GM19467 (cell line): ENCODE data around the gene VAPA.
"Not testable (repeated sequence)": the region's sequence is repeated elsewhere in the genome, so short reads cannot be mapped to it uniquely, and the experiment has no call there.

Experiments
- ATAC-seq: cut with Tn5 transposase; IDR thresholded peaks from one replicate; pipeline ENCODE4 v1.9.1; 2021; ENCODE audit warnings: mild to moderate bottlenecking, moderate library complexity; ENCODE audit not compliant: unreplicated experiment

The VAPA gene

GRCh38 chr18:9885170-9886004 is 28.4 kb upstream of the VAPA start, which contains the start of gene TXNDC2:
TSS of gene TXNDC2 (plus strand) at chr18:9885973. CDS start at chr18:9886681, 708 bp downstream.
- no peak for ATAC-seq

GRCh38 chr18:9886005-9886348 is 27.8 kb upstream of the VAPA start:
- no peak for ATAC-seq

DNA sequence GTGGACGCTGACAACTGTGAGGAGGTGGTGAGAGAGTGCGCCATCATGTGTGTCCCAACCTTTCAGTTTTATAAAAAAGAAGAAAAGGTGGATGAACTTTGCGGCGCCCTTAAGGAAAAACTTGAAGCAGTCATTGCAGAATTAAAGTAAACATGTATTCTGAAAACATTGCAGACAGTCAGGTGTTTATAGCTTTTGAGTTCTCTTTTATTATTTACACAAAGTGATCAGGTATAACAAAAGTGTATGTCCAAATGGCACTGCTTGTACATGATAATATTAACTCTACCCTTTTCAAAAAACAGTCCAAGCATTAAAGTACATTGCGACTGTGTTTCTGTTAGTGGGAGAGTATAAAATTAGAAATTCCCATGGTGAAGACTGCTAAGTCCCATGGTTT is 25.8 kb upstream of the VAPA start:
- ATAC-seq: no peak

- no peak for ATAC-seq
Measured at GRCh38 chr18:9890196-9890595, 23.6 kb upstream of the VAPA start.

DNA sequence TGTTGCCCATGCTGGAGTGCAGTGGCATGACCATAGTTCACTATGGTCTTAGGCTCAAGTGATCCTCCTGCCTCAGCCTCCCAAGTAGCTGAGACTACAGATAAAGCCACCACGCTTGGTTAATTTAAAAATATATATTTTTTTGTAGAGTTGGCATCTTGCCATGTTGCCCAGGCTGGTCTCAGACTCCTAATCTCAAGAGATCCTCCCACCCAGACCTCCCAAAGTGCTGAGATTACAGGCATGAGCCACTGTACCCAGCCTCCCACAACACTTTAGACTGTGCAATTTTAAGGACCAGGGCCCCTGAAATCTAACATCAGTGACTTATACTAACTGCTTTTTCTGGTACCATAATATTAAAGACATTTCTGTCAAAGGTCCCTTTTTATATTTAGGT is 22.9 kb upstream of the VAPA start:
- no peak for ATAC-seq

- ATAC-seq: not testable (repeated sequence)
Measured at GRCh38 chr18:9891515-9891914, 22.3 kb upstream of the VAPA start.

- no peak for ATAC-seq
Measured at GRCh38 chr18:9894454-9895068, 19.3 kb upstream of the VAPA start.

- no peak for ATAC-seq
Measured at GRCh38 chr18:9897129-9897528, 16.7 kb upstream of the VAPA start.

DNA sequence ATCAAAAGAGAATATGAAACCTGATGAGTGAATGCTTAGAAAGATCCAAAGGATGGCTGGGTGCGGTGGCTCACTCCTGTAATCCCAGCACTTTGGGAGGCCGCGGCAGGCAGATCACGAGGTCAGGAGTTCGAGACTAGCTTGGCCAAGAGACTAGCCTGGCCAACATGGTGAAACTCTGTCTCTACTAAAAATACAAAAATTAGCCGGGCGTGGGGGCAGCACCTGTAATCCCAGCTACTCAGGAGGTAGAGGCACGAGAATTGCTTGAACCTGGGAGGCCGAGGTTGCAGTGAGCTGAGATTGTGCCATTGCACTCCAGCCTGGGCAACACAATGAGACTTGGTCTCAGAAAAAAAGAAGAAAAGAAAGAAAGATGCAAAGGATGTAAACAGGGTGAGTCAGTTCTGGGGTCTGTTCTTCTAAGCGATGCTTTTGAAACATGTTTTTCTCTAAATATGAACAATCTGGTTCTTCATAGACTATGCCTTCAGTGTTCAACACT is 16.0 kb upstream of the VAPA start:
- ATAC-seq: not testable (repeated sequence)

GRCh38 chr18:9898792-9899549 is 14.8 kb upstream of the VAPA start:
- no peak for ATAC-seq

DNA sequence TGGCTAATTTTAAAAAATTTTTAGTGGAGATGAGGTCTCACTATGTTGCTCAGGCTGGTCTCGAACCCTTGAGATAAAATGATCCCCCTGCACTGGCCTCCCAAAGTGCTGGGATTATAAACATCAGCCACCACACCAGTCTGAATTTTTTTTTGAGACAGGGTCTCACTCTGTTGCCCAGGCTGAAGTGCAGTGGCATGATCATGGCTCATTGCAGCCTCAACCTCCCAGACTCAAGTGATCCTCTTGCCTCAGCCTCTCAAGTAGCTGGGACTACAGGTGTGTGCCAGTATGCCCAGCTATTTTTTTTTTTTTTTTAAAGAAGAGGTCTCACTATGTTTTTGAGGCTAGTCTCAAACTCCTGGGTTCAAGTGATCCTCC is 14.3 kb upstream of the VAPA start:
- ATAC-seq: not testable (repeated sequence)

- no peak for ATAC-seq
Measured at GRCh38 chr18:9900699-9901098, 13.1 kb upstream of the VAPA start.

- no peak for ATAC-seq
Measured at GRCh38 chr18:9901377-9901776, 12.4 kb upstream of the VAPA start.

DNA sequence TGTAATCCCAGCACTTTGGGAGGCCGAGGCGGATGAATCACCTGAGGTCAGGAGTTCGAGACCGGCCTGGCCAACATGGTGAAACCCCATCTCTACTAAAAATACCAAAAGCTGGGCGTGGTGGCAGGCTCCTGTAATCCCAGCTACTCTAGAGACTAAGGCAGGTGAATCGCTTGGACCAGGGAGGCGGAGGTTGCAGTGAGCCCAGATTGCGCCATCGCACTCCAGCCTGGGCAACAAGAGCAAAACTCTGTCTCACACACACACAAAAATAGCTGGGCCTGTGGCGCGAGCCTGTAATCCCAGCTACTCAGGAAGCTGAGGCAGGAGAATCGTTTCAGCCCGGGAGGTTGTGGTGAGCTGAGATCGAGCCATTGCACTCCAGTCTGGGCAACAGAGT is 11.6 kb upstream of the VAPA start:
- not testable (repeated sequence) for ATAC-seq

- ATAC-seq: no peak
Measured at GRCh38 chr18:9902832-9903231, 11.0 kb upstream of the VAPA start.

DNA sequence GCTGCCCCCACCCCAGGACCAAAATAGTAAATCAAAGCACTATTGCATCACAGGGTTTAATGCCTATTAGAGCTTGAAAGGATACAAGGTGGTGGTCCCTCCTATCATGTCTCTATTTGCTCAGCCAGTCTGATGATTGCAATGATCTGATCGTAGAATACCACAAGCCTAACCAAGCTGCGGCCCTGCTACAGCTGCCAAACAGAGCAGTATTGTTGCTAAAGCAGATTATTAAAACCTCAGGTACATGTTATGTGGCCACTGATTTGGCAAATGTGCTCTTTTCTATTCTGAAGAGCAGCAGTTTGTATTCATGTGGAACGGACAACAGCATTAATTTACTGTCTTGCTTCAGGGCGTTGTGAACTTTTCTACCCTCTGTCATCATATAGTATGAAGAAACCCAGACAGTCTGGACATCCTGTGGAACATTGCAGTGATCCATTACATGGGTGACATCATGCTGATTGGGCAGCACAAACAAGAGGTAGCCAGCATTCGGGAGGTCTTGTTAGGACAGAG is 8.4 kb upstream of the VAPA start:
- no peak for ATAC-seq

- ATAC-seq: no peak
Measured at GRCh38 chr18:9906481-9906880, 7.3 kb upstream of the VAPA start.

- no peak for ATAC-seq
Measured at GRCh38 chr18:9907867-9908266, 5.9 kb upstream of the VAPA start.

- no peak for ATAC-seq
Measured at GRCh38 chr18:9910071-9910470, 3.7 kb upstream of the VAPA start.

- no peak for ATAC-seq
Measured at GRCh38 chr18:9910661-9911060, 3.2 kb upstream of the VAPA start.

DNA sequence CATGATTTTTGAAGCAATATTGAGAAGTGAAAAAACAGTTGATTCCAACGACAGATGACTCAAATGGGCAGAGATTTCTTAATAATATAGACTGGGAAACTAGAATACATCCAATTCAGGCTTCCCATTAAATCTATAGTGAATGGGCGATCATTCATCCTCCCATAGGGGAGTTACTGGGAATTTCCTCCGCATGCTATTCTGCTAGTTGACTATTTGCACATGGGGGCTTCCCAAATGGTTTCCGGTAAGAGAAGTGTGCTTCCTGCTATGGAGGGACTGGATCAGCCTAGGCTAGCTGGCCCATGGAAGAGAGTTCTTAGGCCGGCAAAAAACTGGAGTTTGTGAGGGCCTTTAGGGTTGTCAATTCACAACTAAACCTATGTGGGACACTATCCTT is 2.6 kb upstream of the VAPA start:
- ATAC-seq: no peak
